ENCODE results near the gene CNTNAP2. TPM values are rescaled to one million over a fixed set of nuclear protein-coding genes. Genes with fewer than 3 reads are reported as not detected.

The CNTNAP2 gene
- total and polyA plus RNA-seq, 2 of the 8 experiments (the other 6 are each of a cell fraction or from before 2014, with no cell fraction given), result 27.9 to 71.0 TPM

GRCh38 chr7:147857152-147858140, 1740.8 kb downstream of the CNTNAP2 start:
- Histone ChIP-seq H2BK120ac (replicated peaks; ENCODE audit: low read depth, low read length) (no peak overlapping the region), H3K9me3 (ENCODE audit: insufficient read depth in 2 of 2, low read depth in 1 of 2, low read length in 1 of 2) (no peaks in the 10 kb centered on the region), H4K5ac (ENCODE audit: insufficient read length, low read depth, low read length) (no peak overlapping the region), H2BK12ac (ENCODE audit: low read depth, low read length) (no peak overlapping the region), H4K91ac (replicated peaks; ENCODE audit: insufficient read length, low read length) (no peak overlapping the region), H3K79me2 (ENCODE audit: control insufficient read depth in 1 of 2, insufficient read depth in 2 of 2, low read length in 2 of 2) (no peaks in the 10 kb centered on the region), H2BK5ac (ENCODE audit: low read depth, low read length) (no peak overlapping the region), H3K4me3 (ENCODE audit: extremely low read depth in 1 of 4, insufficient read depth in 2 of 4, low read depth in 3 of 4, low read length in 4 of 4) (no peak overlapping the region), H3K23ac (ENCODE audit: insufficient read length) (no peak overlapping the region), H3K56ac (replicated peaks; ENCODE audit: insufficient read length, low read depth, low read length) (no peak overlapping the region), H3K27ac (ENCODE audit: low read depth, low read length) (no peak overlapping the region), H3K14ac (ENCODE audit: insufficient read length) (no peak overlapping the region), H2BK20ac (ENCODE audit: low read length) (no peak overlapping the region), H3K4me1 (replicated peaks in 1 of 4; ENCODE audit: control insufficient read depth in 3 of 4, insufficient read depth in 4 of 4, low read length in 3 of 4) (no peaks in the 10 kb centered on the region), H2AFZ (ENCODE audit: low read length) (no peak overlapping the region), H3K4ac (replicated peaks; ENCODE audit: insufficient read length, low read depth, low read length) (no peak overlapping the region), H2BK15ac (ENCODE audit: low read length) (no peak overlapping the region), H3K18ac (ENCODE audit: extremely low read depth, low read length) (no peak overlapping the region), H2AK5ac (ENCODE audit: low read depth, low read length) (no peak overlapping the region), H3K27me3 (replicated peaks in 1 of 4; ENCODE audit: control insufficient read depth in 3 of 4, extremely low read depth in 1 of 4, insufficient read depth in 3 of 4, low read length in 3 of 4) (no peaks in the 10 kb centered on the region), H4K20me1 (replicated peaks in 1 of 2; ENCODE audit: control insufficient read depth in 1 of 2, insufficient read depth in 2 of 2, low read length in 2 of 2) (no peaks in the 10 kb centered on the region), H3K79me1 (ENCODE audit: low read depth, low read length) (no peaks in the 10 kb centered on the region), H3K36me3 (ENCODE audit: control insufficient read depth in 2 of 4, insufficient read depth in 4 of 4, low read length in 3 of 4) (no peaks in the 10 kb centered on the region), H3K23me2 (ENCODE audit: low read depth, low read length) (no peaks in the 10 kb centered on the region), H3K4me2 (ENCODE audit: insufficient read depth in 1 of 2, low read depth in 2 of 2, low read length in 2 of 2) (no peak overlapping the region), H3K9ac (replicated peaks in 1 of 4; ENCODE audit: extremely low read depth in 1 of 4, low read depth in 3 of 4, low read length in 3 of 4) (no peak overlapping the region), H4K8ac (ENCODE audit: extremely low read depth, insufficient read depth, low read length) (no peak overlapping the region)
- POLR2A ChIA-PET (ENCODE audit: partially characterized antibody), result no interaction called here
- FAIRE-seq (no peak), DNase-seq (ENCODE audit: low read depth in 1 of 2, low spot score in 2 of 2) (no peak)
- CTCF ChIA-PET (ENCODE audit: partially characterized antibody), result interaction anchor here (0.9 kb wide), 1 partner anchor 14 kb away, joined by 3 read pairs; no protein-coding TSS in a partner anchor
- TF ChIP-seq HDAC2 (IDR thresholded peaks at IDR 0.05; ENCODE audit: borderline replicate concordance in 1 of 2, low read depth in 2 of 2, low read length in 2 of 2) (no peak), PHF8 (conservative IDR thresholded peaks at IDR 0.05; ENCODE audit: low read depth, low read length) (no peak), MAFK (IDR thresholded peaks at IDR 0.05; ENCODE audit: low read depth, low read length) (no peak), JUND (IDR thresholded peaks at IDR 0.05; ENCODE audit: low read length) (no peak), SRF (IDR thresholded peaks at IDR 0.05; ENCODE audit: low read depth, low read length) (no peak), USF2 (IDR thresholded peaks at IDR 0.05; ENCODE audit: low read length) (no peak), BRCA1 (IDR thresholded peaks at IDR 0.05; ENCODE audit: low read depth, low read length) (no peak), SIX5 (IDR thresholded peaks at IDR 0.05; ENCODE audit: low read depth, low read length) (no peak), CTBP2 (IDR thresholded peaks at IDR 0.05; ENCODE audit: borderline replicate concordance, insufficient read depth, insufficient read length, low read length) (no peak)
- 84% methylated on average over 8 of the region's 8 CpGs; no CpG with 5 or more reads in 1 of the 2 experiments for WGBS, 2 experiments (ENCODE audit: extremely low coverage in 1 of 2, insufficient coverage in 1 of 2, insufficient read length in 1 of 2, insufficient replicate concordance in 2 of 2, low coverage in 1 of 2, low lambda C conversion rate in 2 of 2, missing lambda C conversion rate in 1 of 2)
